Fibroblast of lung (primary cell): ENCODE measurements around the gene CP.

Source experiments
- CTCF ChIP-seq, 2 donors: IDR thresholded peaks in 1 of 2; conservative IDR thresholded peaks in 1 of 2; 1 replicate in 1 of 2; 2 replicates in 1 of 2; pipeline ENCODE4 v1.5.1; 2011 to 2012; ENCODE audit warnings: low read length in 2 of 2, control low read depth in 1 of 2, inconsistent platforms in 1 of 2, low read depth in 1 of 2, mild to moderate bottlenecking in 1 of 2
- EZH2 ChIP-seq: IDR thresholded peaks from 2 replicates; pipeline ENCODE4 v1.5.1; 2012; ENCODE audit warnings: low read length, control low read depth, mild to moderate bottlenecking; ENCODE audit errors: missing control alignments

- TF ChIP-seq CTCF (conservative IDR thresholded peaks at IDR 0.05 in 1 of 2, IDR thresholded peaks at IDR 0.05 in 1 of 2; ENCODE audit: low read depth in 1 of 2, low read length in 2 of 2) = no peak
- TF ChIP-seq EZH2 = no peak
These were observed at the start of gene CP for GRCh38 chr3:149221783-149222517.
